GM18505 (cell line): ENCODE data around the gene ARFGAP3.

Experiments
- ATAC-seq: cut with Tn5 transposase; IDR thresholded peaks from one replicate; pipeline ENCODE4 v1.9.1; 2021; ENCODE audit not compliant: unreplicated experiment
- POLR2A ChIP-seq: IDR thresholded peaks from 4 replicates; pipeline ENCODE4 v1.6.1; 2011; ENCODE audit warnings: borderline replicate concordance; ENCODE audit not compliant: insufficient read depth, insufficient read length; ENCODE audit errors: extremely low read depth

ARFGAP3 gene

GRCh38 chr22:42807185-42807584 lies 49.9 kb downstream of the ARFGAP3 start:
- ATAC-seq = no peak
- TF ChIP-seq POLR2A = no peak

- no peak for TF ChIP-seq POLR2A
- ATAC-seq = no peak
Measured at GRCh38 chr22:42805998-42806830, 50.9 kb downstream of the ARFGAP3 start.

GRCh38 chr22:42805016-42805997 lies 51.8 kb downstream of the ARFGAP3 start:
- TF ChIP-seq POLR2A = no peak
- no peak for ATAC-seq

DNA sequence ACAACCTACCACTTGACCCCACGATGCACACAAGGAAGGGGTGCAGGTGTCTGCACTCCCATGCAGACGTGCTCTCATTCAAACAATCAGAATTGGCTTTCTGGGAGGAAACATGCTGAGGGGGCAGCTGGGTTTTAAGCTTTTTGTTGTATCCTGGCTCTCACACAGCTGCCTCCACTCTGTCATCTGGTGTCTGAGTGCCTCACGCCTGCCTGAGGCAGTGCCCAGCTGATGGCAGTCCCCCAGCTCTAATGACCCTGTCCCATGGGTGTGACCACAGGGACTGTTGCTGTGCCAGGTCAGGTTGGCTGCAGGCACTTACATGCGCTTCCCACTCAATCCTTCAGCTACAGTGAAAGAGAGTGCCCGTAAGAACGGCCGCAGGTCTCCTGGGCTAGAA lies 53.7 kb downstream of the ARFGAP3 start:
- ATAC-seq = no peak

GRCh38 chr22:42801252-42802080 lies 55.6 kb downstream of the ARFGAP3 start:
- TF ChIP-seq POLR2A = no peak
- no peak for ATAC-seq

More for the DNA sequence above, 53.7 kb downstream of the ARFGAP3 start:
- TF ChIP-seq POLR2A = no peak

DNA sequence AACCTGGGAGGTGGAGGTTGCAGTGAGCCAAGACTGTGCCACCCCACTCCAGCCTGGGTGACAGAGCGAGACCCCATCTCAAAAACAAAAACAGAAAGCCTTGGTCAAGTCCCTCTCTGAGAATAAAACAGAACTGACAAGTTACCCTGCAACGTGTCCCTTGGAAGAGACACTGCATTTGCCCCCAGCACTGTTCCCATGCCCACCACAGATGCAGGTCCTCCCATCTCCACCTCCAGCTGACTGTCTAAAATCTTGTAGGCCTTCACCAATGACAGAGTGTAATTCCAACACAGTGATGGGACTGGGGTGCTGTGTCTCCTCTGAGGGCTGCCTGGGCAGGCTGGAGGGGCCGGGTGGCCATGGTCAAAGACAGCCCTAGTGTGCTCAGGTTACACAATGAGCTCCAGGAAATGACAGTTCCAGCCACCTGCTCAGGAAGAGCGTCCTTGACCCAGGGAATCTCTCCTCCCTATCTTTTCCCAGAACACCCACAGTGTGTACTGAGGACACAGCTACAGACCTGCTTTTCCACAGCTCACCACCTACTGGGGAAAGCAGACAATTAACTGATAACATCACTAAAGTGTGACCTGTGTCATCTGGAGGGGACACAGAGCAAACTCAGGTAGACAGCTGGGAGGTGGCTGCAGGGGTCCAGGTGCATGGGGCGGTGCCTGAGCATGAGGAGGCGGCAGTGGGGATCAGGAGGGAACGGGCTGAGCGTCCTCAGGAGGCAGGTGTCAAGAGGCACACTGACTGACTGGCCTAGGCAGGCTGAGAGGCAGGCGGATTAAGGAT lies 56.4 kb downstream of the ARFGAP3 start:
- no peak for ATAC-seq
- TF ChIP-seq POLR2A = no peak

- no peak for TF ChIP-seq POLR2A
- ATAC-seq = no peak
Measured at GRCh38 chr22:42799461-42800405, 57.3 kb downstream of the ARFGAP3 start.

- no peak for ATAC-seq
- no peak for TF ChIP-seq POLR2A
Measured at GRCh38 chr22:42799061-42799460, 58.0 kb downstream of the ARFGAP3 start.

DNA sequence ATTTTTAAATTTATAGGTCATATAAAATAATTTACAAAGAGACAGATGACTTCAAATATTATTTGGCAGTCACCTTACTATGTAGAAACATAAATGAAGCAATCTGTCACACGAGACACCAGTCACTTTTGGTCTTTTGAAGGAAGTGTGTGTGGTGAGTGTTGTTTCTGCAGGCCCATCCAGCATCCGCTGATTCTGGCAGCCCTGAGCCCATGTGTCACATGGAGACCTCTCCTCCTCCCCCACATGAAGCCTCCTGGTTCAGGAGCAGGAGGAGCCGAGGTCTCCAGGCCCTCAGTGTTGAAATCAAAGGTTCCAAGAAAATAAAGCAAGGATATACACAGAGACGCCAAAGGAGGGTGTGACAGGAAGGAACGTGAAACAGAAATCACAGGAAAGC lies 60.1 kb downstream of the ARFGAP3 start:
- no peak for ATAC-seq
- TF ChIP-seq POLR2A = no peak

DNA sequence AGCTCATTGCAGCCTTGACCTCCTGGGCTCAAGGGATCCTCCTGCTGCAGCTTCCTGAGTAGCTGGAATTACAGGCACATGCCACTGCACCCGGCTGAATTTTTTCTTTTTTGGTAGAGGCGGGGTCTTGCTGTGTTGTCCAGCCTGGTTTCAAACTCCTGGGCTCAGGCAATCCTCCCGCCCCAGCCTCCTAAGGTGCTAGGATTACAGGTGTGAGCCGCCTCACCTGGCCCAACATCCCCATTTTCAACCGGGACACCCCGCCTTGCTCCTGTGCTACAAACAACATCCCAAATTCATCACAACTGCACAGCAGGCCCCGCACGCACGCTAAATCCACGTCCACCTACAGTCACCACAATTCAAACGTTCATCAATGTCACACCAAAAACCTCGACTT lies 61.0 kb downstream of the ARFGAP3 start:
- ATAC-seq = no peak
- no peak for TF ChIP-seq POLR2A

DNA sequence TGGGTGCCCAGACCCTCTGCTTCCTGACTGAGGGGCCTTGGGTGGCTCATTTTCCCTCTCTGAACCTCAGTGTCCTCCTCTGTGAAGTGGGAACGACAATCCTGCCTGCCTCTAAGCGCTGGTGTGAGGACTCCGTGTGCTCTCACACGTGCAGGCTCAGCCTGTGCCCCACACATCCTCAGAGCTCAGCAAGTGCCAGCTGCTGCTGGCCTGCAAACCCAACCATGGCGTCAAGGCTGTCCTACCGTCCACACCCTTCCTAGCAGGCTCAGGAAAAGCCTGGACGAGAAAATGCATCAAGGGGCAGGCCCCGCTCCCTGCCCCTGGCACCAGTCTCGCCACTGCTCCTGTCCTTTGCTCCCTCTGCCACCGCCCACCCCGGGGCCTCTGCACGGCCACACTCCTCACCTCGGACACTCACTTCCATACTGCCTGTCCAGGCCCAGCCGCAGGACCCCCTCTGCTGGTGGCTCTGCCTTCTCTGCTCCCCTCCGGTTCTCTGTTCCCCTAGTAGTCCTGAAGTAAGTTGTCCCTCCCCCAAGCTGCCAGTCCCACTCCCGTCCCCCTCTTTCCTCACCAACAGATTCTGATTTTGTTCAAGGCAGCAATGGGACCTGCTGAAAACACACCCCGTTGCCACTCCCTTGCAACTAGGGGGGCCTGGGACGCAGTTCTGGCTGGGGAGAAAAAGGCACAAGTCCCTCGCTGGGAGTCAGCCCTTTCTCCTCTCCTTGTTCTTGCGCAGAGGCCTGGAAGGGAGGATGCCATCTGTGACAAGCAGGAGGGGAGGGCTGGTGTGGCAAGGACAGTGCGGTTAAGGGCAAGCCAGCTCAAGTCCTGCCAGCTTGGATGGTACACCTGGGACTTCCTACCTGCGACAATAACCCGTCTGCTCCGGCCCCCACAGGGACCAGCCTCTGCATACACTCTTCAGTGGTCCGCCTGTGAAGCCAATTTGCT lies 62.2 kb downstream of the ARFGAP3 start:
- no peak for TF ChIP-seq POLR2A
- no peak for ATAC-seq
